Left kidney (tissue), 2 donors: Measurements from ENCODE around the gene ZNF138. TPM values are rescaled to one million over a fixed set of nuclear protein-coding genes. Genes with fewer than 3 reads are reported as not detected.

Experiments used
- DNase-seq: peaks from one replicate; pipeline ENCODE4 v3.0.0-alpha.2; 2013
- polyA plus RNA-seq: library from polyadenylated mRNA; unstranded; fragments of 120-200 nt; gene quantifications from one replicate; pipeline ENCODE4 v1.2.1, GENCODE V29; 2013; ENCODE audit not compliant: insufficient read length

ZNF138 gene
- polyA plus RNA-seq, 1 donor = 25.3 TPM

GRCh38 chr7:64874562-64875250 lies 80.5 kb downstream of the ZNF138 start:
- no peak for DNase-seq

- no peak for DNase-seq
Observed at GRCh38 chr7:64875258-64875657, 81.0 kb downstream of the ZNF138 start.

GRCh38 chr7:64875658-64876406 lies 81.6 kb downstream of the ZNF138 start:
- no peak for DNase-seq

GRCh38 chr7:64876792-64877713 lies 82.8 kb downstream of the ZNF138 start:
- peak; percentile 68 for DNase-seq

GRCh38 chr7:64877714-64878610 lies 83.7 kb downstream of the ZNF138 start:
- DNase-seq = no peak

GRCh38 chr7:64878684-64879083 lies 84.5 kb downstream of the ZNF138 start:
- DNase-seq = no peak

- DNase-seq = no peak
Observed at GRCh38 chr7:64879086-64879730, 85.0 kb downstream of the ZNF138 start.

- no peak for DNase-seq
Observed at GRCh38 chr7:64879800-64880199, 85.6 kb downstream of the ZNF138 start.

GRCh38 chr7:64880322-64881297 lies 86.4 kb downstream of the ZNF138 start:
- no peak for DNase-seq

- no peak for DNase-seq
Observed at GRCh38 chr7:64881461-64882287, 87.4 kb downstream of the ZNF138 start.

GRCh38 chr7:64882341-64883112 lies 88.3 kb downstream of the ZNF138 start:
- peak; percentile 53 for DNase-seq

Other genes starting within 250 kb of the ZNF138 start
- gene ZNF680, start 231.4 kb upstream of the ZNF138 start, polyA plus RNA-seq = 22.8 TPM
- gene ZNF107, start 128.3 kb upstream of the ZNF138 start, polyA plus RNA-seq = 13.8 TPM
- gene ZNF273, start 108.8 kb downstream of the ZNF138 start, polyA plus RNA-seq = 13.8 TPM
- gene ZNF117, start 196.6 kb downstream of the ZNF138 start, polyA plus RNA-seq = 90.1 TPM
- gene ERV3-1, start 212.3 kb downstream of the ZNF138 start, polyA plus RNA-seq = 70.3 TPM